PC-9 (cell line): ENCODE measurements around the gene CHMP4B. TPM values are rescaled to one million over a fixed set of nuclear protein-coding genes. Genes with fewer than 3 reads are reported as not detected.

Experiments
- BruUV-seq: library from RNA; stranded (reverse); fragments of 400-500 nt; replicated peaks from 2 replicates; lab custom pipeline; 2021; lab: Mats Ljungman, UMichigan
- CTCF ChIA-PET: fragments of 300-600 bp; sonication (Branson Sonifier 250); formaldehyde crosslinking; loops from one replicate; lab custom pipeline; 2022; ENCODE audit warnings: antibody characterized with exemption; lab: Charles Lee
- POLR2A ChIA-PET: fragments of 300-600 bp; sonication (Branson Sonifier 250); formaldehyde crosslinking; loops from one replicate; lab custom pipeline; 2022; ENCODE audit warnings: antibody characterized with exemption; ENCODE audit not compliant: unreplicated experiment; lab: Charles Lee
- DNase-seq, 2 experiments: peaks; one replicate each; pipeline versions ENCODE4 v3.0.0 to v3.0.0-alpha.2; 2015 to 2022; ENCODE audit warnings: mixed read lengths in 1 of 2
- H2AFZ ChIP-seq: fragments of 200-600 bp; sonication (generic); 2 replicates; pipeline ENCODE4 v1.8.1; 2017; ENCODE audit warnings: antibody characterized with exemption
- H3F3A ChIP-seq: fragments of 200-600 bp; sonication (generic); 2 replicates; pipeline ENCODE4 v1.8.1; 2017; ENCODE audit warnings: antibody characterized with exemption, mild to moderate bottlenecking, low read depth; ENCODE audit not compliant: insufficient read depth
- H3K27ac ChIP-seq: fragments of 200-600 bp; sonication (generic); 2 replicates; pipeline ENCODE4 v1.6.1; 2016; ENCODE audit warnings: mixed run types
- H3K27me3 ChIP-seq: fragments of 200-600 bp; sonication (generic); 2 replicates; pipeline ENCODE4 v1.6.1; 2016; ENCODE audit warnings: low read depth, mixed run types; ENCODE audit not compliant: insufficient read depth
- H3K36me3 ChIP-seq: fragments of 200-600 bp; sonication (generic); 2 replicates; pipeline ENCODE4 v1.6.1; 2016; ENCODE audit warnings: low read depth, mixed run types
- H3K4me1 ChIP-seq: fragments of 200-600 bp; sonication (generic); replicated peaks from 2 replicates; pipeline ENCODE4 v1.6.1; 2016; ENCODE audit warnings: mixed run types; ENCODE audit not compliant: insufficient read depth
- H3K4me2 ChIP-seq: fragments of 200-600 bp; sonication (generic); 2 replicates; pipeline ENCODE4 v1.6.1; 2017; ENCODE audit warnings: mixed run types
- H3K4me3 ChIP-seq: fragments of 200-600 bp; sonication (generic); 2 replicates; pipeline ENCODE4 v1.6.1; 2016; ENCODE audit warnings: mixed run types
- H3K79me2 ChIP-seq: fragments of 200-600 bp; sonication (generic); 2 replicates; pipeline ENCODE4 v1.6.1; 2017; ENCODE audit warnings: low read depth, mixed run types
- H3K9me2 ChIP-seq: fragments of 200-600 bp; sonication (generic); 2 replicates; pipeline ENCODE4 v1.8.1; 2017; ENCODE audit warnings: mild to moderate bottlenecking; ENCODE audit not compliant: insufficient read depth
- H3K9me3 ChIP-seq: fragments of 200-600 bp; sonication (generic); 2 replicates; pipeline ENCODE4 v1.8.1; 2016; ENCODE audit warnings: low read depth; ENCODE audit not compliant: insufficient read depth
- H4K20me1 ChIP-seq: fragments of 200-600 bp; sonication (generic); 2 replicates; pipeline ENCODE4 v1.8.1; 2017; ENCODE audit not compliant: insufficient read depth
- CTCF ChIP-seq: fragments of 200-600 bp; sonication (generic); conservative IDR thresholded peaks from 2 replicates; pipeline ENCODE4 v1.6.1; 2017; ENCODE audit warnings: mixed run types, antibody characterized with exemption, mild to moderate bottlenecking, moderate library complexity
- EZH2 ChIP-seq: fragments of 200-600 bp; sonication (generic); IDR thresholded peaks from 2 replicates; pipeline ENCODE4 v1.8.0; 2017; ENCODE audit warnings: antibody characterized with exemption, low read depth
- intact Hi-C: fragments of 100-400 bp; cut with micrococcal nuclease; formaldehyde crosslinking; loops from one replicate; pipeline ENCODE4 v1.10.0; 2022; ENCODE audit not compliant: unreplicated experiment
- total RNA-seq: library from RNA; stranded (reverse); gene quantifications from 2 replicates; pipeline ENCODE4 v1.2.3, GENCODE V29; 2021

CHMP4B gene
- total RNA-seq, 1 experiment from 2014 or later, result 180 TPM

GRCh38 chr20:33810259-33810658, 889 bp upstream of the CHMP4B start:
- intact Hi-C loops, result loop anchor here (2.0 to 10.0 kb wide), 2 partner anchors 13 to 255 kb away; no protein-coding TSS in a partner anchor
- CTCF ChIA-PET, result no interaction called here

GRCh38 chr20:33811776-33812151, 616 bp downstream of the CHMP4B start:
- no peak for DNase-seq
- H3K27me3 ChIP-seq, result no peaks in the 10 kb centered on the region
- peak overlapping the region; percentile 84 for H3K4me3 ChIP-seq
- peaks cover 22% of the 10 kb centered on the region for H3F3A ChIP-seq
- ChIA-PET POLR2A (interaction anchor here (0.6 to 1.3 kb wide), 5 partner anchors 20 to 300 kb away, joined by 3 to 6 read pairs (median 4); partner anchors contain the start of gene EIF2S2), CTCF (no interaction called here)
- H3K9me3 ChIP-seq, result no peaks in the 10 kb centered on the region
- H3K27ac ChIP-seq, result peak overlapping the region; percentile 94
- H4K20me1 ChIP-seq, result peaks cover 37% of the 10 kb centered on the region
- no TSS peak for BruUV-seq
- TF ChIP-seq CTCF, result no peak
- H3K4me2 ChIP-seq, result peak overlapping the region; percentile 96
- H2AFZ ChIP-seq, result peak overlapping the region; percentile 23; the same call in 1 of the 2 replicates
- peaks cover 22% of the 10 kb centered on the region for H3K36me3 ChIP-seq
- H3K9me2 ChIP-seq, result no peaks in the 10 kb centered on the region
- intact Hi-C loops, result loop anchor here (1.0 to 10.0 kb wide), 5 partner anchors 15 to 253 kb away; partner anchors contain the start of gene RALY
- peaks cover 56% of the 10 kb centered on the region for H3K79me2 ChIP-seq
- peaks cover 41% of the 10 kb centered on the region for H3K4me1 ChIP-seq

More at GRCh38 chr20:33810259-33810658, 889 bp upstream of the CHMP4B start:
- H3K4me1 ChIP-seq, result peaks cover 26% of the 10 kb centered on the region
- BruUV-seq, result no TSS peak
- H3F3A ChIP-seq, result peaks cover 21% of the 10 kb centered on the region
- no peak for TF ChIP-seq EZH2
- no peaks in the 10 kb centered on the region for H3K9me2 ChIP-seq
- POLR2A ChIA-PET, result interaction anchor here (0.6 kb wide), 1 partner anchor 183 kb away, joined by 3 read pairs; no protein-coding TSS in a partner anchor
- no peak for DNase-seq
- peaks cover 7% of the 10 kb centered on the region for H3K36me3 ChIP-seq
- H3K79me2 ChIP-seq, result peaks cover 40% of the 10 kb centered on the region
- H3K9me3 ChIP-seq, result no peaks in the 10 kb centered on the region
- no peak overlapping the region for H3K4me3 ChIP-seq
- no peak overlapping the region for H3K27ac ChIP-seq
- no peak overlapping the region for H3K4me2 ChIP-seq
- peaks cover 22% of the 10 kb centered on the region for H4K20me1 ChIP-seq
- H2AFZ ChIP-seq, result no peak overlapping the region
- no peaks in the 10 kb centered on the region for H3K27me3 ChIP-seq

GRCh38 chr20:33812152-33812849, 1.2 kb downstream of the CHMP4B start:
- Histone ChIP-seq H3K4me2 (peak overlapping the region; percentile 96), H4K20me1 (peaks cover 43% of the 10 kb centered on the region), H3F3A (peaks cover 22% of the 10 kb centered on the region), H3K79me2 (peaks cover 61% of the 10 kb centered on the region), H3K4me1 (peaks cover 42% of the 10 kb centered on the region), H2AFZ (peak overlapping the region; percentile 23; the same call in 1 of the 2 replicates), H3K27me3 (no peaks in the 10 kb centered on the region), H3K4me3 (peak overlapping the region; percentile 84), H3K9me3 (no peaks in the 10 kb centered on the region), H3K36me3 (peaks cover 27% of the 10 kb centered on the region), H3K9me2 (no peaks in the 10 kb centered on the region), H3K27ac (peak overlapping the region; percentile 94)
- TF ChIP-seq CTCF, result no peak
- no peak for TF ChIP-seq EZH2
- POLR2A ChIA-PET, result interaction anchor here (0.6 to 0.8 kb wide), 4 partner anchors 20 to 300 kb away, joined by 3 to 21 read pairs (median 4); partner anchors contain the start of genes EIF2S2 and RALY
- intact Hi-C loops, result loop anchor here (10.0 kb wide), 1 partner anchor 252 kb away; no protein-coding TSS in a partner anchor
- CTCF ChIA-PET, result interaction anchor here (0.6 to 0.7 kb wide), 5 partner anchors 21 to 549 kb away, joined by 3 to 8 read pairs (median 4); no protein-coding TSS in a partner anchor
- peak; percentile 66 to 84 for DNase-seq
- BruUV-seq, result TSS peak; percentile 69
